Central memory CD8-positive, alpha-beta T cell (primary cell): ENCODE measurements around the gene C15orf40.
"Not testable (repeated sequence)": the region's sequence is repeated elsewhere in the genome, so short reads cannot be mapped to it uniquely, and the experiment has no call there.

Experiments used
- ATAC-seq: fragments of 150-1000 bp; cut with Tn5 transposase; replicated peaks from 2 replicates; pipeline ENCODE4 v1.10.0; 2022; ENCODE audit warnings: mild to moderate bottlenecking, moderate FRiP score, moderate number of reproducible peaks; ENCODE audit not compliant: poor library complexity, severe bottlenecking; ENCODE audit errors: extremely low read depth
- DNase-seq, 2 donors: peaks; one replicate each; pipeline ENCODE4 v3.0.0; 2021; ENCODE audit warnings: low spot score in 2 of 2
- H3K27ac Mint-ChIP-seq: one replicate; pipeline ENCODE4 v1.8.0; 2022; ENCODE audit warnings: low read depth, mild to moderate bottlenecking, moderate library complexity, mixed read lengths
- H3K27me3 Mint-ChIP-seq: one replicate; pipeline ENCODE4 v1.8.0; 2022; ENCODE audit warnings: mixed read lengths
- H3K36me3 Mint-ChIP-seq: one replicate; pipeline ENCODE4 v1.8.0; 2022; ENCODE audit warnings: mild to moderate bottlenecking, moderate library complexity, mixed read lengths; ENCODE audit not compliant: insufficient read depth
- H3K4me1 Mint-ChIP-seq: one replicate; pipeline ENCODE4 v1.8.0; 2022; ENCODE audit warnings: mixed read lengths
- H3K4me3 Mint-ChIP-seq: one replicate; pipeline ENCODE4 v1.8.0; 2022; ENCODE audit warnings: mild to moderate bottlenecking, moderate library complexity, mixed read lengths
- H3K9me3 Mint-ChIP-seq: one replicate; pipeline ENCODE4 v1.8.0; 2022; ENCODE audit warnings: mixed read lengths

Gene C15orf40

GRCh38 chr15:82943176-82943575 is 68.3 kb downstream of the C15orf40 start:
- Mint-ChIP-seq H3K4me1 (no peaks in the 10 kb centered on the region), H3K27ac (no peak overlapping the region), H3K36me3 (no peaks in the 10 kb centered on the region), H3K9me3 (no peaks in the 10 kb centered on the region), H3K27me3 (peaks cover 29% of the 10 kb centered on the region), H3K4me3 (no peak overlapping the region)
- ATAC-seq: no peak
- no peak for DNase-seq

GRCh38 chr15:82942691-82943090 is 68.7 kb downstream of the C15orf40 start:
- no peak for ATAC-seq
- no peak for DNase-seq

DNA sequence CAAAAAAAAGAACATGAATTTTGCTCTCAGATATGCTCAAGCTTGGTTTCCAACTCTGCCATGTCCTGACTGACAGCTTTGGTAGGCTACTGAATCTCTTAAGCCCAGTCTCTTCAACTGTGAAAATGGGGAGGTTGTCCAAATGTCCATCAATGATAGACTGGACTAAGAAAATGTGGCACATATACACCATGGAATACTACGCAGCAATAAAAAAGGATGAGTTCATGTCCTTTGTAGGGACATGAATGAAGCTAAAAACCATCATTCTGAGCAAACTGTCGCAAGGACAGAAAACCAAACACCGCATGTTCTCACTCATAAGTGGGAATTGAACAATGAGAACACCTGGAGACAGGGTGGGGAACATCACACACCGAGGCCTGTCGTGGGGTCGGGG is 71.8 kb downstream of the C15orf40 start:
- not testable (repeated sequence) for H3K9me3 Mint-ChIP-seq, H3K27ac Mint-ChIP-seq, H3K4me3 Mint-ChIP-seq, H3K36me3 Mint-ChIP-seq, DNase-seq, H3K4me1 Mint-ChIP-seq, ATAC-seq
- H3K27me3 Mint-ChIP-seq: peaks cover 13% of the 10 kb centered on the region

More at GRCh38 chr15:82942691-82943090, 68.7 kb downstream of the C15orf40 start:
- no peaks in the 10 kb centered on the region for H3K9me3 Mint-ChIP-seq
- H3K4me3 Mint-ChIP-seq: no peak overlapping the region
- H3K36me3 Mint-ChIP-seq: no peaks in the 10 kb centered on the region
- H3K27me3 Mint-ChIP-seq: peaks cover 31% of the 10 kb centered on the region
- no peaks in the 10 kb centered on the region for H3K4me1 Mint-ChIP-seq
- H3K27ac Mint-ChIP-seq: no peak overlapping the region
